NCI-H1417 (cell line): ENCODE measurements around the gene CROT.
A peak's percentile ranks its signal among the peaks of the same experiment; 100 is the strongest.

ENCODE experiments used
- DNase-seq, 3 experiments: peaks; one replicate each; lab custom pipeline; 2025; lab: John Stamatoyannopoulos, UW

The CROT gene

GRCh38 chr7:87414794-87415188 lies 69.3 kb downstream of the CROT start:
- no peak for DNase-seq

- DNase-seq: peak; percentile 58 to 87 (median 77)
Observed at GRCh38 chr7:87416682-87417587, 71.5 kb downstream of the CROT start.

GRCh38 chr7:87420173-87420572 lies 74.7 kb downstream of the CROT start:
- DNase-seq: no peak

GRCh38 chr7:87424075-87424474 lies 78.6 kb downstream of the CROT start:
- no peak for DNase-seq

- no peak for DNase-seq
Observed at GRCh38 chr7:87426160-87426559, 80.7 kb downstream of the CROT start.

GRCh38 chr7:87427288-87427687 lies 81.8 kb downstream of the CROT start:
- no peak for DNase-seq

GRCh38 chr7:87432536-87432935 lies 87.1 kb downstream of the CROT start:
- no peak for DNase-seq

GRCh38 chr7:87435546-87435945 lies 90.1 kb downstream of the CROT start:
- DNase-seq: no peak

GRCh38 chr7:87445897-87446296 lies 100.4 kb downstream of the CROT start:
- DNase-seq: no peak

- DNase-seq: no peak
Observed at GRCh38 chr7:87447116-87447635, 101.7 kb downstream of the CROT start.

- peak; percentile 8 to 95 (median 83) for DNase-seq
Observed at GRCh38 chr7:87448388-87448787, 102.9 kb downstream of the CROT start.
